Memory B cell (primary cell): Measurements from ENCODE around the gene WDR72.
"Not testable (repeated sequence)": the region's sequence is repeated elsewhere in the genome, so short reads cannot be mapped to it uniquely, and the experiment has no call there.

Experiments used
- ATAC-seq: fragments of 150-1000 bp; cut with Tn5 transposase; 2 replicates; pipeline ENCODE4 v1.10.0; 2021; ENCODE audit warnings: low read depth, mild to moderate bottlenecking, moderate library complexity
- DNase-seq, 2 donors: peaks; one replicate each; pipeline ENCODE4 v3.0.0; 2022; ENCODE audit warnings: low spot score in 2 of 2
- H3K27ac Mint-ChIP-seq: one replicate; pipeline ENCODE4 v1.8.0; 2022; ENCODE audit warnings: mild to moderate bottlenecking, moderate library complexity, mixed read lengths
- H3K27me3 Mint-ChIP-seq: one replicate; pipeline ENCODE4 v1.8.0; 2022; ENCODE audit warnings: mixed read lengths
- H3K36me3 Mint-ChIP-seq: one replicate; pipeline ENCODE4 v1.8.0; 2022; ENCODE audit warnings: mild to moderate bottlenecking, mixed read lengths
- H3K4me1 Mint-ChIP-seq: one replicate; pipeline ENCODE4 v1.8.0; 2022; ENCODE audit warnings: mixed read lengths
- H3K4me3 Mint-ChIP-seq: one replicate; pipeline ENCODE4 v1.8.0; 2022; ENCODE audit warnings: mild to moderate bottlenecking, moderate library complexity, mixed read lengths
- H3K9me3 Mint-ChIP-seq: one replicate; pipeline ENCODE4 v1.8.0; 2022; ENCODE audit warnings: mixed read lengths

The WDR72 gene

DNA sequence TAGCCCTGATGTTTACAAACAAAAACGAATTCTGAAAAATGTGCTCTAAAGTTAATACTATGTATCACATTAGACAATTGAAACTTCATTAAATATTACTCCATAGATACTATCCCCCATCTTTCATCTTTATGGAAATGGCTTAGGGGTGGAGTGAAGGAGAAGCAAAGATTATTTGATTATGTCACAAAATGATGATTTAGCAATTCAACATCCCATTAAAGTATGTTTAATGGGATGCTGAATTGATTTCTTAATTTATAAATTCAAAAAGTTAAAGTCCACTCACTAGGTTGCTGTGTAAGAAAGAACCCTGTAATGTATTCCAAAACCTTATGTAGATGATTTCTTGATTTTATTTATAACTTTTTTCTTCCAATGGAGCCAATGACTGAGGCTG lies 201.1 kb downstream of the WDR72 start:
- no peaks in the 10 kb centered on the region for H3K4me1 Mint-ChIP-seq
- peaks cover 3% of the 10 kb centered on the region for H3K27me3 Mint-ChIP-seq
- no peak overlapping the region for H3K27ac Mint-ChIP-seq
- H3K4me3 Mint-ChIP-seq: no peak overlapping the region
- H3K36me3 Mint-ChIP-seq: no peaks in the 10 kb centered on the region
- DNase-seq (no peak), ATAC-seq (no peak)
- no peaks in the 10 kb centered on the region for H3K9me3 Mint-ChIP-seq

DNA sequence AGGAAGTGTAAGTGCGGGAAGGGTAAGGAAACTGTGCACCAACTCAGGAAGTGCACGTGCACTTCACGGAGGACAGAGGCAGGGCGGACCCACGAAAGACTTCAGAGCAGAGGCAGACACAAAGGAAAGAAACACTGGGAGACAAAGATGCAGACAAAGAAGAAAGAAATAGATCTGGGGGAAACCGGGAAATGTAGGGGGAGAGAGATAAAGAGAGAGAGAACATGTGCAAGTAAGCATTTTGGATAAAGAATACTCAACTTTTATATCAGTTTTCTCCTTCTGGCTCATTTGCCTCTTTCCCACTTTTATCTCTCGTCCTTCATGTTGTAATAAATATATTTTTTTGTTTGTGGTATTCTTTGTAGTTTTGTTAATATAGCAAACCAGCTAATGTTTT lies 204.2 kb downstream of the WDR72 start:
- no peaks in the 10 kb centered on the region for H3K4me1 Mint-ChIP-seq
- ATAC-seq: no peak
- no peaks in the 10 kb centered on the region for H3K36me3 Mint-ChIP-seq
- no peak for DNase-seq
- no peaks in the 10 kb centered on the region for H3K9me3 Mint-ChIP-seq
- H3K27me3 Mint-ChIP-seq: peaks cover 3% of the 10 kb centered on the region
- no peak overlapping the region for H3K27ac Mint-ChIP-seq
- H3K4me3 Mint-ChIP-seq: no peak overlapping the region

DNA sequence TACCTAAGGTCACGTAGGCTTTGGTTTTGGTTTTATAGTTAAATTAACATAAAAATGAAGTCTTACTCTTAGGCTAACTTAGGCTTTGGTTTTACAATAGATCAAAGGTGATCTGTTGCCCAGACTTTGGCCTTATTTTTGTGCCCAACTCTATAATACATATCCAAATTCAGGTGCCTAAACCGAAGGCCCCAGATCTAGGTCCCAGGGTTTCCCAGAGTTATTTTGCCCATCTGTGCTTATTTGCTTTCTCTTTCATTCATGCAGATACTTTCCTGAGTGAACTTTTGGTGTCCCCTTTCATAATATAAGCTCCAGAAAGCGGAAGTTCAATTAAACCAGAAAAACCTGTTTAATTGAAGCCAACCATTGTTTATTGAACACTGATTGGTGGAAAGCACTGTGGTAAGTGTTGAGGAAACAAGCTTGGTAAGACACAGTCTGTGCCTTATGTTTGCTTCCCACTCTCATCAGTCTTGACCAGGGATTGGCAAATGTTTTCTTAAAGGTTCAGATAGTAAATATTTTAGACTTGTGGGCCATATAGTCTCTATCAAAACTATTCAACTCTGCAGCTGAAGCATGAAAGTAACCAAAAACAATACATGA lies 209.7 kb downstream of the WDR72 start:
- Mint-ChIP-seq H3K4me3 (no peak overlapping the region), H3K27me3 (no peaks in the 10 kb centered on the region), H3K27ac (no peak overlapping the region), H3K4me1 (no peaks in the 10 kb centered on the region), H3K9me3 (peaks cover 2% of the 10 kb centered on the region), H3K36me3 (no peaks in the 10 kb centered on the region)
- no peak for DNase-seq
- no peak for ATAC-seq

DNA sequence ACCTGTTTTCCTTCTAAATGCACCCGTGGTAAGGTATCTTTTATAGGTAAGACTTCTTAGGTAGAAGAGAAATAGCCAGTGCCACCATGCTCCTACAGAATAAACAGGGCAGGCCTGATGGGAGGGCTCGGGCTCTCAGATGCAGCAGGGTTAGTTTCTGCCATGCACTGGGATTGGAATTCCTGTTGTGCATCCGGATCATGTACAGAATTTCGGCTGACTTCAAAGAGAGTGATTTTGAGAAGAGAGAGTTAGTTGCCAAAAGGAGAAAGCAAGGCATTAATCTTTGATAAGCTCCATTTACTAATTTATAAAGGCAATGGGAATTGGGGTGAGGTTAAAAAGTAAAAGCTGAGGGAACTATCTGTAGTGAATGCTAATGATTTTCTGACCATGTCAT lies 211.2 kb downstream of the WDR72 start:
- H3K4me3 Mint-ChIP-seq: no peak overlapping the region
- H3K4me1 Mint-ChIP-seq: no peaks in the 10 kb centered on the region
- ATAC-seq (no peak), DNase-seq (no peak)
- H3K27me3 Mint-ChIP-seq: no peaks in the 10 kb centered on the region
- no peak overlapping the region for H3K27ac Mint-ChIP-seq
- peaks cover 5% of the 10 kb centered on the region for H3K9me3 Mint-ChIP-seq
- H3K36me3 Mint-ChIP-seq: no peaks in the 10 kb centered on the region

DNA sequence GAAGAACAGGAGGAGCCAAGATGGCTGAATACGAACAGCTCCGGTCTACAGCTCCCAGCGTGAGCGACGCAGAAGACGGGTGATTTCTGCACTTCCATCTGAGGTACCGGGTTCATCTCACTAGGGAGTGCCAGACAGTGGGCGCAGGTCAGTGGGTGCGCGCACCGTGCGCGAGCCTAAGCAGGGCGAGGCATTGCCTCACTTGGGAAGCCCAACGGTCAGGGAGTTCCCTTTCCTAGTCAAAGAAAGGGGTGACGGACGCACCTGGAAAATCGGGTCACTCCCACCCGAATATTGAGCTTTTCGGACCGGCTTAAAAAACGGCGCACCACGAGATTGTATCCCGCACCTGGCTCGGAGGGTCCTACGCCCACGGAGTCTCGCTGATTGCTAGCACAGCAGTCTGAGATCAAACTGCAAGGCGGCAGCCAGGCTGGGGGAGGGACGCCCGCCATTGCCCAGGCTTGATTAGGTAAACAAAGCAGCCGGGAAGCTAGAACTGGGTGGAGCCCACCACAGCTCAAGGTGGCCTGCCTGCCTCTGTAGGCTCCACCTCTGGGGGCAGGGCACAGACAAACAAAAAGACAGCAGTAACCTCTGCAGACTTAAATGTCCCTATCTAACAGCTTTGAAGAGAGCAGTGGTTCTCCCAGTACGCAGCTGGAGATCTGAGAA lies 218.7 kb downstream of the WDR72 start:
- ATAC-seq, H3K36me3 Mint-ChIP-seq, H3K4me1 Mint-ChIP-seq, DNase-seq, H3K27me3 Mint-ChIP-seq, H3K9me3 Mint-ChIP-seq, H3K4me3 Mint-ChIP-seq, H3K27ac Mint-ChIP-seq: not testable (repeated sequence)

DNA sequence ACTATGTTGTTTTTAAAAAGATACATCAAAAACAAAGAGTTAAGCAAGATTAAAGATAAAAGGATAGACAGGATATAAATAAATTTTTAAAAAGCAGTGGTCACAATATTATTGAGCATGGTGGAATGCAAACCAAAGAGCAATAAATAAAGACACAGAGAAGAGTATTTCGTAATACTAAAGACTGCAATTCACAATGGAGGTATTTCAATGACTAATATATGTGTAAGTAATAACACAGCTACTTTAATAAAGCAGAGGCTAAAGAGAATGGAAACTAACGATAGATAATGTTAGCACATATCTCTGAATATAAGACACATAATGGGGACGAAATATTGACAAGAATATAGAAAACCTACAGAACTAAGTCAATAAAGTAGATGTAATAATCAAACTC lies 219.6 kb downstream of the WDR72 start:
- H3K4me1 Mint-ChIP-seq: no peaks in the 10 kb centered on the region
- H3K9me3 Mint-ChIP-seq: peaks cover 6% of the 10 kb centered on the region
- ATAC-seq (no peak), DNase-seq (no peak)
- H3K36me3 Mint-ChIP-seq: no peaks in the 10 kb centered on the region
- H3K27ac Mint-ChIP-seq: no peak overlapping the region
- no peak overlapping the region for H3K4me3 Mint-ChIP-seq
- no peaks in the 10 kb centered on the region for H3K27me3 Mint-ChIP-seq

DNA sequence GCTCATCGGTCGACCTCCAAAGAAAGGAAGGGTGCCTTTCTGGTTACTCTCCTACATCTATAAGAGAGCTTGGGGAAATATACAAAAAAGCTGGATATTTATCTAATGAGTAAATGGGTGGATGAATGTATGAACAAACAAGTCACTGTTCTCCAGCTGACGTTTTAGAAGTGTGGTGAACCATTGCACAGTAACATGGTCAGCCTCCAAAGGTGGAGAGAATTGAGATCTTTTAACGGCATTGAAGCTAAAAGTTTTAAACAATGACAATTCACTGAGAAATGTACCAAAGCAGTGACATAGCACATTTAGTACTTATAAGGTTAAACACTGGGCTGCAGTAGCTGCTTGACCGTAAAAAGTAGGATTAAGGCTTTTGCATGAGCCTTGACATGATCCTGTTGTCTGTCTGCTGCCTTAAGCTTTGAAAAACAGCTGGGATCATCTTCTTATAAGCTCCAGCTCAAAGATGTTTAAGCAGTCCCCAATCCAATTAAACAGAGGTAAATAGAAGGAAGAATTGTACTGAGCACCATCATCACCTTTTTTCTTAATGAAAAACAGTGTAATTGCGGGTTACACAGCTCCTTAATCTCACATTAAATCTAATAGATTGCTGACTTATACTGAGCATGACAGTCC lies 222.9 kb downstream of the WDR72 start:
- Mint-ChIP-seq H3K9me3 (peaks cover 3% of the 10 kb centered on the region), H3K27me3 (no peaks in the 10 kb centered on the region), H3K4me3 (no peak overlapping the region), H3K27ac (no peak overlapping the region), H3K4me1 (no peaks in the 10 kb centered on the region), H3K36me3 (no peaks in the 10 kb centered on the region)
- ATAC-seq: no peak
- DNase-seq: no peak

DNA sequence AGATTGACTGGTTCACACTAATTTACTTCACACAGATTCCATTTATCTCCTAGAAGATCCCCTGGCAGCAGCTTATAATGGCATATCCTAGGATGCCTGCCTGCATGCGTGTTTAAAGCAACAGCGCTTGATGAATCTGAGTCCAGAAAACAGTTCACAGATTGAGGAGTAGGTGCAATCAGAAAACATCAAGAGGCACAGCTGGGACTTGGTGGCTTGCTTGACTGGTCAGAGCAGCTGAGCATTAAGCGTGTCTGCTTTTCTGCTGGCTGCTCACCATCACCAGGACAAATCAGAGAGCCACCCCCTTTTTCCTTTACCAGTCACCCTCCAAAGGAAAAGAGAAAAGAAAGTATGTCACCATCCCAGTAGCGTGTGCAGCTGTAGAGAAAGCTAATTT lies 223.6 kb downstream of the WDR72 start:
- no peaks in the 10 kb centered on the region for H3K36me3 Mint-ChIP-seq
- H3K27ac Mint-ChIP-seq: no peak overlapping the region

DNA sequence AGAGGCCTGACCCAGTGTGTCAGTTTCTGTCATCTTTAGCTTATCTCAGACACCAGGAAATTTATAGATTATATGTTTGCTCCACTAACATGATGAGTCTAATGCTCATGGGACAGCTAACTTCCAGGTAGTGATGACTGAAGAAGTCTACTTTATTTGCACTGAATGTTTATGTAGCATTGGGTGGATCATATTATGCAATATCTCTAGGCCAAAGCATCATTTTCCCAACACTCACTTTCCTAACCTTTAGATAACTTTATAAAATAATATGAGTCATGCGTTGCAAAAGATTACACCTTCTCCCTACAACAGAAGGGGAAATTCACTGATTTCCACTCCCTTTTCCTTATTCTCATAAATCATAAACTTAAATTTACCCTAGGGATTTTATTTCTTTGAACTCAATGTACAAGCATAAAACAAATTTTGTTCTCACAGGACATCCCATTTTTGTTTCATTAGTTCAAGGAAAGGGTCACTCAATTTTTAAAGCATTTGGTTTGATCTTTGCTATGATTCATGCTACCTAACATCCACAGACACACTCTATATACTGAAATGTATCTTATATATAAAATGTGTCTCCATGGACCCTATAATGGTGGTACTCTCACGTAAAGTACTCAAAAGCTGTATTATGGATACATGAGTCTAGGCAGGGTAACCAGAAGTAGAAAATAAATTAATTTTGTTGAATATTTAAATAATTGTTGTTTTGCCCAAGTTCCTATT lies 225.2 kb downstream of the WDR72 start:
- ATAC-seq (no peak), DNase-seq (no peak)
- peaks cover 3% of the 10 kb centered on the region for H3K27me3 Mint-ChIP-seq
- H3K36me3 Mint-ChIP-seq: no peaks in the 10 kb centered on the region
- H3K9me3 Mint-ChIP-seq: no peaks in the 10 kb centered on the region
- H3K27ac Mint-ChIP-seq: no peak overlapping the region
- H3K4me3 Mint-ChIP-seq: no peak overlapping the region
- no peaks in the 10 kb centered on the region for H3K4me1 Mint-ChIP-seq

More for the DNA sequence above, 223.6 kb downstream of the WDR72 start:
- ATAC-seq: no peak
- H3K4me3 Mint-ChIP-seq: no peak overlapping the region
- H3K9me3 Mint-ChIP-seq: peaks cover 3% of the 10 kb centered on the region
- DNase-seq: no peak
- H3K4me1 Mint-ChIP-seq: no peaks in the 10 kb centered on the region
- H3K27me3 Mint-ChIP-seq: no peaks in the 10 kb centered on the region

DNA sequence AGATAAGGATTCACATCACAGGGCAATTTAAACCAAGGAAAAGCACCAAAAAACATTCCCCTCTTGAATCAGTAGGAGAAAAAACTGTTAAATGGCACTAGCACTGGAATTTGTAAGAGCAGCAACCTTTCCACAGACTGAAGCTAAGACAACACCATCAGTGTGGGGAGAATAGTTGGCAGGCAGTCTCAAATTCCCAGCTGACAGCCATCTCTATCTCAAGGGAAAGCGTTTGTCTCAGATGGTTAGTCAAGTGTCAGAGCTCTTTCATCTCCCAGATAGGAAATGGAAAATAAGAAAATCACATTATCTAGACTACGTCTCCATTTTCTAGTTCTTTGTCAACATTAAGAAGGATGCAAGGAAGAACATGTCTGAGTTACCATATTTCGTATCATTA lies 228.7 kb downstream of the WDR72 start:
- Mint-ChIP-seq H3K36me3 (no peaks in the 10 kb centered on the region), H3K27ac (no peak overlapping the region), H3K4me3 (no peak overlapping the region)

DNA sequence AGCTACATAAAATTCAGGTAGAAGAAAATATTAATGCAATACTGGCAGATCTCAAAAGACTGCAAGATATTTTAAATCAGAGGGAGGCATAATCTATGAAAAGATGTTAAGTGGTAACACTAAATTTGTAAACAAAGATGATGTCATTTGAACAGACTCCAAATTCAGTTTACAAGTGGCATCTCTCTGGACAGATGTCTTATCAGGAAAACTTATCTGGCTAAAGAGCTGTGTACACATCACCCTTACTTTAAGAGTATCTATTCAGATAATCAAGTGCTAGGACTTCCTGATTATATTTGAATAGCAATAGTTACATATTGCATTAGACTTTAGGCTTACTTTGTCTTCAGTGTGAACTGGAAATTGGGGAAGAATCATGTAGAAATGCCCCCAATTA lies 231.5 kb downstream of the WDR72 start:
- H3K4me3 Mint-ChIP-seq: no peak overlapping the region
- H3K27ac Mint-ChIP-seq: no peak overlapping the region
- no peaks in the 10 kb centered on the region for H3K4me1 Mint-ChIP-seq
- DNase-seq (no peak), ATAC-seq (no peak)
- no peaks in the 10 kb centered on the region for H3K9me3 Mint-ChIP-seq
- H3K27me3 Mint-ChIP-seq: peaks cover 3% of the 10 kb centered on the region
- no peaks in the 10 kb centered on the region for H3K36me3 Mint-ChIP-seq

More for the DNA sequence above, 228.7 kb downstream of the WDR72 start:
- DNase-seq (no peak), ATAC-seq (no peak)
- peaks cover 3% of the 10 kb centered on the region for H3K27me3 Mint-ChIP-seq
- no peaks in the 10 kb centered on the region for H3K9me3 Mint-ChIP-seq
- H3K4me1 Mint-ChIP-seq: no peaks in the 10 kb centered on the region

DNA sequence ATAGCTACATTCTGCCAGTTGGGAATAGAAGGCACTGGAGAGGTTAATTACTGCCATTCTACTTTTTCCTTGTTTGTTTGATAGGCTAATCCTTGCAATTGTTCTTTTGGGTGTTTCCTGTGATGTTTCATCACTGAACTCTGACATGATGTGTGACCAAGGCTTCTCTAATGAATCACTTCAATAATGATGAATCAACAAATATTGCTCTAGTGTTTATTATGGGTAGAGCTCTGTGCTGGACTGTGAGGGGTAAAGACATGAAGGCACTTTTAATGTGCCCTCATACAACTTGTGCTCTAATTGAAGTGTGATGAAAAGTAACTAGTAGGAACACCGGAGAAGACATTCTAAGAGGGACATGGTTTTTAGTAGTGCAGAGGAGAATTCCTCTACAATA lies 233.6 kb downstream of the WDR72 start:
- Mint-ChIP-seq H3K4me1 (no peaks in the 10 kb centered on the region), H3K27me3 (peaks cover 3% of the 10 kb centered on the region), H3K9me3 (no peaks in the 10 kb centered on the region), H3K27ac (no peak overlapping the region), H3K36me3 (no peaks in the 10 kb centered on the region), H3K4me3 (no peak overlapping the region)
- DNase-seq (no peak), ATAC-seq (no peak)

DNA sequence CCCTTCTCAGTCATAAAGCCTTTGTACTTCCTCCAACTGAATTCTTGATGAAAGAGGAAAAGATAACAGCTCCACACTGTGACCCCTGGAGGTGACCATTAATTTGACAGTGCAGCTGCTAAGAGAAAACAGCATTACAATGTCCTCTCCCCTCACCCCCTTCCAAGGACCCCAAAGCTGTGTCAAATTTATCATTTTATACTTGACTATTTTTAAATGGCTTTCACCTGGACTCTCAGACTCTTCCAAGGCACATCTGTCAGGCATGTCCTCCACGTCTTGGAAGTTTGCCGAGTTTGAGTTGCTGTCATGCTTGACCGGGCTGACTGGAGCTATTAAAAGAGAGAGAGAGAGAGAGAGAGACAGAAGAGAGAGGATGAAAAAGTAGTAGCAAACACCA lies 236.5 kb downstream of the WDR72 start:
- Mint-ChIP-seq H3K4me3 (no peak overlapping the region), H3K9me3 (no peaks in the 10 kb centered on the region), H3K27me3 (no peaks in the 10 kb centered on the region), H3K36me3 (no peaks in the 10 kb centered on the region), H3K27ac (no peak overlapping the region), H3K4me1 (no peaks in the 10 kb centered on the region)
- DNase-seq (no peak), ATAC-seq (no peak)

DNA sequence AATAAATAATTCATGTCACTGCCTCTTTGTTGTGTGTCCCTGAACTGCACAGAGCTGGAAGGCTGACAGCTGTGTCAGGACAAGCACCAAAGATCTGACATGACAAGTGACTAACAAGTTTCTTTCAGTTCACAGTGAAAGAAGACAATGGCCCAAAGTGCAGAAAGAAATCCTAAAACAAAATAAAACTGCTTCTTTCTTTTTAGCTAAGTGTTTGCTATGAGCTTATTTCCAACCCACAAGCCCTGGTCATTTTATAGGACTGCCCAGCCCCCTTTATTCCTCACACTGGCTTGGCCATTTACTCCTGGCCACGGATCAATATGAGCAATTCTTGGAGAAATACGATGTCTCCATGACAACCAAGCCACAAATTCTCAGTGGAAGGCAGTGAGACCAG lies 238.5 kb downstream of the WDR72 start:
- Mint-ChIP-seq H3K36me3 (no peaks in the 10 kb centered on the region), H3K9me3 (no peaks in the 10 kb centered on the region), H3K4me1 (no peaks in the 10 kb centered on the region), H3K4me3 (no peak overlapping the region), H3K27me3 (no peaks in the 10 kb centered on the region), H3K27ac (no peak overlapping the region)
- no peak for ATAC-seq
- no peak for DNase-seq
